HG03135 (cell line): ENCODE results near the gene SLC12A7.
"Not testable (repeated sequence)": the region's sequence is repeated elsewhere in the genome, so short reads cannot be mapped to it uniquely, and the experiment has no call there.

Experiments used
- ATAC-seq: cut with Tn5 transposase; IDR thresholded peaks from one replicate; pipeline ENCODE4 v1.9.1; 2021; ENCODE audit warnings: mild to moderate bottlenecking, moderate library complexity; ENCODE audit not compliant: unreplicated experiment

SLC12A7 gene

DNA sequence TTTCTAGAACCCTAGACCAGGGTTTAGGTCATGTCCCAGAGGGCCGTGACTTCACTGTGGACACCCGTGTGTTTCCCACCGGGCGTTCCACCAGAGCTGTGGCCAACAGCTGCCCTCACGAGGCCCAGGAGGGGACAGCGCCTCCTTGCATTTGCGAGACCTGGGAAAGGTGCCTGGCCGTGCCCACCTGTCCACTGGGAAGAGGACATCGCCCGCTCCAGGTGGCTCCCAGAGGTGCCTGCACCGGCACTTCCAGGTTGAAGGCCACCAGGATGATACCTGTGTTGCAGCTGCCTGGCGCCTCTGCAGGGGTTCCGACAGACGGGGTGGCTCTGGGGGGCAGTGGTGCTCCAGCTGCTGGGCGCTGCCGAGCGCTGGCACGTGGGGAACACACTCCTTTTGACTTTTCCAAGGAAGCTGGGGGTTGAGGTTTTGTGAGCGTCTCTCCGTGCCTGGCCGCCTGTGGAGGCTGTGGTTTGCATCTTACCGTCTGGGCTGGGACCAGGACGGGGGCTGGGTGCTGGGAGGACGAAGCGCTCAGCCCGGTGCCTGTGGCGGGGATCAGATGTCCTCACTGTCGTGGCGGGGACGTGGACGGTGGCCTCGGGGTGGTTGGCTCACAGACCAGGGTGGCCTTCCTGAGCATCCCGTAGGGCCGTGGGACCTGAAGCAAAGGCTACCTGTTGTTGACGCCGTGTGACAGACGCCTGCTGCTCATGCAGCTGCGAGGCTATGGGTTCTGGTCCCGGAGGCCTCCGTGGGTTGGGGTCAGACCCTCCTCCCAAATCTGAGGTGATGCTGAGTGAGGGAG lies 84.0 kb downstream of the SLC12A7 start:
- ATAC-seq, result no peak

DNA sequence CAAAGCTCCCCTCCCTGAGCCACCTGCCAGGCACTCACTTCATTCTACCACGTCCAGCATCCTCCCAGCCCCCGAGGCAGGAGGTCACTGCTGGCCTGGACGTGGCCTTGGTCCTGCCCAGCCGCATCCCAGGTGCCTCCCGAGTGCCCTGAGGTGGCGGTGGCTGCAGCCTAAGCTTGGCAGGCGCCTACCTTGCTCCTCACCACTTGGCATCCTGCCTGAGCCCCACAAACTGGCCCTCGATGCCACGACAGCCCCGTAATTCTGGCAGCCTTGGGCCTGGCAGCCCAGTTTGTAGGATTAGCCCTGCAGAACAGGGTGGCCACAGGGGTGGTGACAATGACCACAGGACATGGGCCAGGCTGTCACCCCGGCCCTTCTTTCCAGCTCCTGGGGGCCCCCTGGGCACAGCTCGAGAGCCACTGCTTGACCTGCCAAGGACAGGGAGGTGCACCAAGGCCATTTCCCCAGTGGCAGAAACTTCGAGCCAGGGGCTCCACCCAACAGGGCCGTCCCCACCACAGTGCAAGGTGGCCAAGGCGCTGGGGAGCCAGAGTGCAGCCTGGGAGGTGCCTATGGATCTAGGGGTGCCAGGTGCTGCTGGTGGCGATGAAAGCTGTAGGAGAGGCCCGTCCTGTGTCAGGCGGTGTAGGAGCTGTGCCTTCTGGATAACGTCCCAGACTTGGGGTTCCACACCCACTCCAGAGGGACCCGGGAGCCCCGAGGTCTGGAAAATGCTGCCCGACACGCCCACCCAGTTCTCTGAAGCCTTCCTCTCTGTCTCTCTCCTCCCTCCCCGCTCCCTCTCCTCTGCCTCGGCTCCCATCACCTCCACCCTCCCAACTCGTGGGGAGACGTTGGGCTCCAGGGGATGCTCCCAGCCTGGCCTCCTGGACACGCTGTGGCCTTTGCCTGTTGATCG lies 84.9 kb downstream of the SLC12A7 start:
- no peak for ATAC-seq

GRCh38 chr5:1021969-1022336 lies 89.9 kb downstream of the SLC12A7 start:
- ATAC-seq, result not testable (repeated sequence)

GRCh38 chr5:1021136-1021968 lies 90.5 kb downstream of the SLC12A7 start:
- ATAC-seq, result no peak

- ATAC-seq, result no peak
Observed at GRCh38 chr5:1020452-1020961, 91.4 kb downstream of the SLC12A7 start.

- ATAC-seq, result no peak
Observed at GRCh38 chr5:1019001-1019905, 92.6 kb downstream of the SLC12A7 start.

DNA sequence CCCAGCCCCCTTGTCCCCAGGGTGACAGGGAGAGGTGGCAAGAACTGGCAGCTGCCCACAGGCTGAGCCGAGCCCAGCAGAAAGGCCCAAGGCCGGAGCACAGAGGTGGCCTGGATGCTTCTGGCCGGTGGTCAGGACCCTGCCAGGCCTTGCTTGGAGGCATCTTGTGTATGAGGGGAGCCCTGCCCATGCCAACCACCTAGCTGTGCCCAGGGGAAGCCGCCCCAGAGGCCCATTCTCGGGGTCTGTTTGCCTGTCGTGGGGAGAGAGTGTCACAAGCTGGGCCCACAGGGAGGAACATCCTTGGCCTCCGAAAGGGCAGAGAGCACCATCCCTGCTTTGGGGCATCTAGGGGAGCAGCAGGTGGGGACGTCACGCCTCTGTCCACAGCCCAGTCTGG lies 93.3 kb downstream of the SLC12A7 start:
- ATAC-seq, result no peak

DNA sequence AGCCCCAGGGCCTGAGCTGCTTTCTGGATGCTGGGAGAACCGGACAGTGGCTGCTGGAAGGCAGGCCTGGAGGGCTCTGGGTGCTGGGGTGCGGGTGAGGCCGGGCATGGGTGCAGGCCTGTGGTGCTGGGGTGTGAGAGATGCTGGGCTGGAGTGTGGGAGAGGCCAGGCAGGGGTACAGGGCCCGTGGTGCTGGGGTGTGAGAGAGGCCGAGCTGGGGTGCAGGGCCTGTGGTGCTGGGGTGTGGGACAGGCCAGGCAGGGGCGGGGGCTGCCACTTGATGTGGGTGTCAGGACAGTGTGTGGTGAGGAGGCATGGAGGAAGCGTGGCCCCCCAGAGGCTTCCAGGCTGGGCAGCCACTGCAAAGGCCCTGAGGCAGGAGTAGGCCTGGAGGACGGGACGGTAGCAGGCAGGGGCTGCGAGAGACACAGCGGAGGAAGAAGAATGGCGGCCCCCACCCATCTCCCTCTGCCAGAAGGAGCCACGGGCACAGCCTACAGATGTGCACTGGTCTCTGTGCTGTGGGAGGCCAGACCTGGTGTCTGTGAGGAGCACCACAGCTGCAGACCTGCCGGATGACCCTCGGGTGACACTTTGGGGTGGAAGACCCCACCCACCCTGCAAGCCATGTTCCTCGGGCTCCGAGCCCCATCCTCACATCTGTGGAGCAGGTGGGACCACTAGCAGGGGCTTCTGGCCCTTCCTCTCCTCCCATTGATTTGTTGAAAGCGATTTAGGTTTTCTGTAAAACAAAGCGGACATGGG lies 94.0 kb downstream of the SLC12A7 start:
- ATAC-seq, result no peak

DNA sequence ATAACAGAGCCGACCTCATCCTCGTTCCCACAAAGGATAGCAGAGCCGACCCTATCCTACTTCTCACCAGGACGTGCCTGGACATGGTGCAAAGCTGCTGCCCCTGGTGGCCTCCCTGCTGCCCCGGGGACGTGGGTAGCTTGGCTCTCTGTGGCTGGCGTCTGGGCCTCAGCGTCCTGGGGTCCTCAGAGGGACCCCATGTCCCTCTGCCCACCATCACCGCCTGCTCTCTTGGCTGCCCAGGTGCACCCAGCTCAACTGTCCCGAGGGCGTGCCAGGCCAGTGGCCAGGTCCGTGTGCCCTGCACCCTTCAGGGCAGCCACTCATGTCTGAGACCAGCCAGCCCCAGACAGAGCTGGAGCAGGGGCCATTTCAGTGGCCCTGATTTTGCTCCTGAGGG lies 94.8 kb downstream of the SLC12A7 start:
- ATAC-seq, result no peak

GRCh38 chr5:1016476-1016875 lies 95.4 kb downstream of the SLC12A7 start:
- ATAC-seq, result no peak

GRCh38 chr5:1016036-1016435 lies 95.8 kb downstream of the SLC12A7 start:
- ATAC-seq, result no peak

DNA sequence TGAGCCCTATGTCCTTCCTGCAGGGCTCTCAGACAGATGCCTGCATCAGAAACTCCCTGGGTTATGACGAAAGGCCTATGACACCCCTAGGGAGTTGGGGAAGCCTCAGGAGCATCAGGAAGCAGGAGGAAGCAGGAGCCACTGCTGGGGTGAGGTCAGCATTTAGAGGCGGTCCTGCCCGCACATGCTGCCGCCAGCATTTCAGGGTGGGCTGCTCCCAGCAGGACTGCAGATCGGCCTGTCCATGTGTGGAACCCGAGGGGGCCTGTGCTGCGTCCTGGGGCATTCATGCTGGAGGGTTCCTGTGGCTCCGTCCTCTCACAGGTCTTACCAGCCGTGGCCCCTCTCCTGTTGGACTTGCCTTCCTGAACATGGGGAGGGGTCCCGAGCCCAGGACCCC lies 96.4 kb downstream of the SLC12A7 start:
- ATAC-seq, result no peak

DNA sequence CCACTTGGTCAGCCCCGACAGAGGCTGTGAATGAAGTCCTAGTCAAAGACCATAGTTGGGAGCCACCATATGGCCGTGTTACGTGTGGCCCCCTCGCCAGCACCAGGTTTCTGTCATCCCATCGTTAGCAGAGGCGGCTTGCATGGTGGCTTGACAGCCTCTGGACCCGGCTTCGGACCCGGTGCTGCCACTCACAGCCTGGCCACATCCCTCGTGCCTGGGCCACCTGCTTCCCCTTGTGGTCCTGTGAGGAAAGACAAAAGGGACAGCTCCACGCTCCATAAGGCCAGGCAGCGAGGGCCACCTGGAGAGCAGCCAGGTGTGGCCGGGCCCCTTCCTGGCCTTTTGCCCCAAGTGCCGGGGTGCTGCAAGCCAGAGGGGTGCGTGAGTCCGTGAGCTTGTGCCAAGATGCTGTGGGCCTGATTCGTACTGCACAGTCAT lies 97.1 kb downstream of the SLC12A7 start:
- ATAC-seq, result no peak

GRCh38 chr5:1014346-1014745 lies 97.5 kb downstream of the SLC12A7 start:
- ATAC-seq, result no peak

DNA sequence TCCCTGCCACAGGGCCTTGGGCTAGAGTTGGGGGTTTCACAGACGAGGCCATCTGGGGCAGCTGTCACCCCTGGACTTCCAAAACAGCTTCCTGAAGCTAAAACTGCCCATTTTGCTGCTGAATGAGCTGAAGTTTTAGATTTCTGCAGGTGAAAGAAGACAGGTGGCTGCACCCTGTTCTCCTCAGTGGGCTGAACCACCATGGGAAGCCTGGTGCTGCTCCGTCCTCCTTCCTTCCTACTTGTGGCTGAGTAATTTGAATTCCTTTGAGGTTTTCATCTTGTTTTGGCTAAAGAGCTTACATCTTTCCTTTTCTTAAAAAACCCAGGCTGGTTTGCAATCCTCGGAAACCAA lies 97.9 kb downstream of the SLC12A7 start:
- ATAC-seq, result no peak

- ATAC-seq, result no peak
Observed at GRCh38 chr5:1013238-1013947, 98.5 kb downstream of the SLC12A7 start.

- no peak for ATAC-seq
Observed at GRCh38 chr5:1012900-1013237, 99.0 kb downstream of the SLC12A7 start.

GRCh38 chr5:1012313-1012841 lies 99.5 kb downstream of the SLC12A7 start:
- no peak for ATAC-seq
